Fibroblast of pulmonary artery (primary cell): Measurements from ENCODE around the gene COG2.

Source experiments
- DNase-seq: peaks from one replicate; pipeline ENCODE4 v3.0.0-alpha.2; 2010; ENCODE audit warnings: low read depth
- H3K4me3 ChIP-seq: replicated peaks from 2 replicates; pipeline ENCODE4 v1.5.1; 2011; ENCODE audit warnings: low read depth, mild to moderate bottlenecking, control low read depth, low read length, moderate library complexity
- TF ChIP-seq, protein P1 (sequence below): IDR thresholded peaks from 2 replicates; pipeline ENCODE4 v1.5.1; 2011; ENCODE audit warnings: mild to moderate bottlenecking, control low read depth, low read length, inconsistent platforms; ENCODE audit errors: missing control alignments

The COG2 gene

DNA sequence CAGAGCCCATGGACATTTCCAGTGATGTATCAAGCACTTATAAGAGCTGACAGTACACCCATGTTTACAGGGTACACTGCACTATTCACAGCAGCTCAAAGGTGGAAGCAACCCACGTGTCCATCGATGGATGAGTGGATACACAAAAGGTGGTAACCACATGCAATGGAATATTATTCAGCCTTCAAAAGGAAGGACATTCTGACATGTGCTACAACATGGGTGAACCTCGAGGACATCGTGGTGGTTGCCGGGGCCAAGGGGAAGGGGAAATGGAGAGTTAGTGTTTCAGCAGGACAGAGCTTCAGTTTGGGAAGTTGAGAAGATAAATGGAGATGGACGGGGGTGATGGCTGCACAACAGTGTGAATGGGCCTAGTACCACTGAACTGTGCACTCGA lies 62.5 kb downstream of the COG2 start:
- no peak for DNase-seq
- TF ChIP-seq, protein P1, sequence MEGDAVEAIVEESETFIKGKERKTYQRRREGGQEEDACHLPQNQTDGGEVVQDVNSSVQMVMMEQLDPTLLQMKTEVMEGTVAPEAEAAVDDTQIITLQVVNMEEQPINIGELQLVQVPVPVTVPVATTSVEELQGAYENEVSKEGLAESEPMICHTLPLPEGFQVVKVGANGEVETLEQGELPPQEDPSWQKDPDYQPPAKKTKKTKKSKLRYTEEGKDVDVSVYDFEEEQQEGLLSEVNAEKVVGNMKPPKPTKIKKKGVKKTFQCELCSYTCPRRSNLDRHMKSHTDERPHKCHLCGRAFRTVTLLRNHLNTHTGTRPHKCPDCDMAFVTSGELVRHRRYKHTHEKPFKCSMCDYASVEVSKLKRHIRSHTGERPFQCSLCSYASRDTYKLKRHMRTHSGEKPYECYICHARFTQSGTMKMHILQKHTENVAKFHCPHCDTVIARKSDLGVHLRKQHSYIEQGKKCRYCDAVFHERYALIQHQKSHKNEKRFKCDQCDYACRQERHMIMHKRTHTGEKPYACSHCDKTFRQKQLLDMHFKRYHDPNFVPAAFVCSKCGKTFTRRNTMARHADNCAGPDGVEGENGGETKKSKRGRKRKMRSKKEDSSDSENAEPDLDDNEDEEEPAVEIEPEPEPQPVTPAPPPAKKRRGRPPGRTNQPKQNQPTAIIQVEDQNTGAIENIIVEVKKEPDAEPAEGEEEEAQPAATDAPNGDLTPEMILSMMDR: no peak
- H3K4me3 ChIP-seq: no peak overlapping the region

GRCh38 chr1:230705289-230706019 lies 63.2 kb downstream of the COG2 start:
- DNase-seq: no peak
- TF ChIP-seq, protein P1: no peak
- H3K4me3 ChIP-seq: no peak overlapping the region

DNA sequence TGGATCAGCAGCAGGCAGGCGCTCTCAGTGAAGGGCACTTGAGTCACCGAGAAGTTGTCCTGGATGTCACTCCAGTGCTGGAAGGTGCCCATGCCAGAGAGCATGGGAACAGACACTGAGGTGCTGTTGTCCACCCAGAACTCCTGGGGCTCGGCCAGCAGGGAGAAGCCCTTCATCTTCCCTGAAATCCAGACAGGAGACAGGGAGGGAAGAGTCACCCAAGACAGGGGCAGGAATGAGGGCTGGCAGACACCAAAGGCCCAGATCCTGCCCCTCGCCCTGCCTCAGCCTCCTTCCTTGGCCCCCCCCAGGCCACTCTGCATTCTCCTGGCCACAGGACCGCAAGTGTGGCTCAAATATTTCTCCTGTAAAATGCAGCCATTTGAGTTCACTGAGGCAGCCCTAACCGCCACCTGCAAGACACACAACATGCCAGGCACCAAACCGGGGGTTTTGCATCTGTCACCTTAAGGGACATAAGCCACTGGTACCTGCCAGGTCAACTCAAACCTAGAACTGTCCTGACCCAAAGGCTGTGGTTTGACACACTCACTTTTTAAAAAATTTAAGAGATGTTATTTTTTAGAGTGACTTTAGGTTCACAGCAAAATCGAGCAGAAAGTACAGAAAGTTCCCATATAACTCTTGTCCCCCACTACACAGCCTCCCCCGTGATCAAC lies 63.9 kb downstream of the COG2 start:
- no peak overlapping the region for H3K4me3 ChIP-seq
- TF ChIP-seq, protein P1: no peak
- DNase-seq: no peak

- TF ChIP-seq, protein P1: no peak
- no peak for DNase-seq
- H3K4me3 ChIP-seq: no peak overlapping the region
These were observed 64.8 kb downstream of the COG2 start for GRCh38 chr1:230706887-230707731.

- TF ChIP-seq, protein P1: no peak
- no peak overlapping the region for H3K4me3 ChIP-seq
- DNase-seq: no peak
These were observed 65.7 kb downstream of the COG2 start for GRCh38 chr1:230707732-230708630.
